HCT116 (cell line): ENCODE measurements around the gene POLR3G.

Experiments used
- EZH2 ChIP-seq: fragments of 200-600 bp; sonication (generic); IDR thresholded peaks from 2 replicates; pipeline ENCODE4 v1.6.1; 2017; ENCODE audit warnings: antibody characterized with exemption, mixed run types
- TF ChIP-seq, protein P1 (sequence below): IDR thresholded peaks from 2 replicates; pipeline ENCODE4 v1.6.1; 2011; ENCODE audit warnings: mild to moderate bottlenecking, low read length, moderate library complexity; ENCODE audit not compliant: insufficient replicate concordance; ENCODE audit errors: extremely low read depth
- TF ChIP-seq, protein P2 (sequence below), 3 experiments: fragments of 200-600 bp in 1 of 3; sonication (generic) in 1 of 3; IDR thresholded peaks in 2 of 3; conservative IDR thresholded peaks in 1 of 3; 2 replicates each; pipeline ENCODE4 v1.5.1; 2012 to 2017; ENCODE audit warnings: low read depth in 2 of 3, low read length in 2 of 3, antibody characterized with exemption in 1 of 3, borderline replicate concordance in 1 of 3, control low read depth in 1 of 3, mild to moderate bottlenecking in 1 of 3, mixed read lengths in 1 of 3, mixed run types in 1 of 3, moderate library complexity in 1 of 3; ENCODE audit not compliant: insufficient read depth in 1 of 3

DNA sequence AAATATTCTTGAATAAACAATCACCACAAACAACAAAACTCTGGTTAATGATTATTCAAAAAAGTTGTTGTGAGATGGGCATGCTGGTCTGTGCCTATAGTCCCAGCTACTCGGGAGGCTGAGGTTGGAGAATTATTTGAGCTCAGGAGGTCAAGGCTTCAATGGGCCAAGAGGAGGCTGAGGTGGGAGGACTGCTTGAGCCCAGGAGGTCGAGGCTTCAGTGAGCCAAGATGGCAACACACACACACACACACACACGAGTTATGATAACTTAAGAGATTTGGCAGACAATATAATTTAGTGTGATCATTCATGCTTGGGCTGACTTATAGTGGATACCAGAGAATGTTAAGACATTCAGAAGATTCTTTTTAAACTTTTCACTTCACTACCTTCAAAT lies 39.9 kb downstream of the POLR3G start:
- TF ChIP-seq EZH2, result no peak
- TF ChIP-seq, protein P1, sequence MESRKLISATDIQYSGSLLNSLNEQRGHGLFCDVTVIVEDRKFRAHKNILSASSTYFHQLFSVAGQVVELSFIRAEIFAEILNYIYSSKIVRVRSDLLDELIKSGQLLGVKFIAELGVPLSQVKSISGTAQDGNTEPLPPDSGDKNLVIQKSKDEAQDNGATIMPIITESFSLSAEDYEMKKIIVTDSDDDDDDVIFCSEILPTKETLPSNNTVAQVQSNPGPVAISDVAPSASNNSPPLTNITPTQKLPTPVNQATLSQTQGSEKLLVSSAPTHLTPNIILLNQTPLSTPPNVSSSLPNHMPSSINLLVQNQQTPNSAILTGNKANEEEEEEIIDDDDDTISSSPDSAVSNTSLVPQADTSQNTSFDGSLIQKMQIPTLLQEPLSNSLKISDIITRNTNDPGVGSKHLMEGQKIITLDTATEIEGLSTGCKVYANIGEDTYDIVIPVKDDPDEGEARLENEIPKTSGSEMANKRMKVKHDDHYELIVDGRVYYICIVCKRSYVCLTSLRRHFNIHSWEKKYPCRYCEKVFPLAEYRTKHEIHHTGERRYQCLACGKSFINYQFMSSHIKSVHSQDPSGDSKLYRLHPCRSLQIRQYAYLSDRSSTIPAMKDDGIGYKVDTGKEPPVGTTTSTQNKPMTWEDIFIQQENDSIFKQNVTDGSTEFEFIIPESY, result no peak
- TF ChIP-seq, protein P2, sequence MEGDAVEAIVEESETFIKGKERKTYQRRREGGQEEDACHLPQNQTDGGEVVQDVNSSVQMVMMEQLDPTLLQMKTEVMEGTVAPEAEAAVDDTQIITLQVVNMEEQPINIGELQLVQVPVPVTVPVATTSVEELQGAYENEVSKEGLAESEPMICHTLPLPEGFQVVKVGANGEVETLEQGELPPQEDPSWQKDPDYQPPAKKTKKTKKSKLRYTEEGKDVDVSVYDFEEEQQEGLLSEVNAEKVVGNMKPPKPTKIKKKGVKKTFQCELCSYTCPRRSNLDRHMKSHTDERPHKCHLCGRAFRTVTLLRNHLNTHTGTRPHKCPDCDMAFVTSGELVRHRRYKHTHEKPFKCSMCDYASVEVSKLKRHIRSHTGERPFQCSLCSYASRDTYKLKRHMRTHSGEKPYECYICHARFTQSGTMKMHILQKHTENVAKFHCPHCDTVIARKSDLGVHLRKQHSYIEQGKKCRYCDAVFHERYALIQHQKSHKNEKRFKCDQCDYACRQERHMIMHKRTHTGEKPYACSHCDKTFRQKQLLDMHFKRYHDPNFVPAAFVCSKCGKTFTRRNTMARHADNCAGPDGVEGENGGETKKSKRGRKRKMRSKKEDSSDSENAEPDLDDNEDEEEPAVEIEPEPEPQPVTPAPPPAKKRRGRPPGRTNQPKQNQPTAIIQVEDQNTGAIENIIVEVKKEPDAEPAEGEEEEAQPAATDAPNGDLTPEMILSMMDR (IDR thresholded peaks at IDR 0.05 in 2 of 3, conservative IDR thresholded peaks at IDR 0.05 in 1 of 3; ENCODE audit: borderline replicate concordance in 1 of 3, insufficient read depth in 1 of 3, low read depth in 2 of 3, low read length in 2 of 3), result no peak
